ENCODE data around the gene WLS.
"Not testable (repeated sequence)": the region's sequence is repeated elsewhere in the genome, so short reads cannot be mapped to it uniquely, and the experiment has no call there.

Gene WLS

GRCh38 chr1:68201546-68202238 is 30.6 kb downstream of the WLS start:
- DNase-seq (ENCODE audit: low read depth in 2 of 3, low spot score in 1 of 3) = no peak

- DNase-seq (ENCODE audit: low read depth in 2 of 3, low spot score in 1 of 3) = no peak
Observed at GRCh38 chr1:68199603-68200002, 32.7 kb downstream of the WLS start.

GRCh38 chr1:68198752-68199151 is 33.6 kb downstream of the WLS start:
- DNase-seq (ENCODE audit: low read depth in 2 of 3, low spot score in 1 of 3) = no peak

GRCh38 chr1:68197891-68198290 is 34.4 kb downstream of the WLS start:
- DNase-seq (ENCODE audit: low read depth in 2 of 3, low spot score in 1 of 3) = no peak

DNA sequence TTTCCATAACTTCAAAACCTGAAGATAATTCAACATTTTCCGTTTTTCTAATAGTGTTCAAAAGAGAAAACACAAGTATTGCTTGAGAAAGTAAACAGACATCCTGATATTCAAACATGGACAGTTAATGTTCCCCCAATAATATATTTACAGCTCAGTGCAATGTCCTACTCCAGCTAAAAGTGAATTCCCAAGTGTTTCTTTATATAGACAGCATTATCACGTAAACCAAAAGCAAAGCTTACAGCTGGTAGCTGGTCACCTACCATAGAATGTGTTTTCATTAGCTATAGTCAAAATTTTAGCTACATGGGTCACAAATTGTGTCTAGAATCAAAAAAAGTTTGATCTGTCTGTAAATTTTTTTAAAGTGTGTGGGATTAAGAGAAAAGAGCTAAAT is 34.9 kb downstream of the WLS start:
- DNase-seq (ENCODE audit: low read depth in 2 of 3, low spot score in 1 of 3) = no peak

- no peak for DNase-seq (ENCODE audit: low read depth in 2 of 3, low spot score in 1 of 3)
Observed at GRCh38 chr1:68196676-68197075, 35.6 kb downstream of the WLS start.

GRCh38 chr1:68191717-68192116 is 40.6 kb downstream of the WLS start:
- no peak for DNase-seq (ENCODE audit: low read depth in 2 of 3, low spot score in 1 of 3)

- DNase-seq (ENCODE audit: low read depth in 2 of 3, low spot score in 1 of 3) = no peak
Observed at GRCh38 chr1:68188644-68189340, 43.5 kb downstream of the WLS start.

- no peak for DNase-seq (ENCODE audit: low read depth in 2 of 3, low spot score in 1 of 3)
Observed at GRCh38 chr1:68188060-68188538, 44.2 kb downstream of the WLS start.

DNA sequence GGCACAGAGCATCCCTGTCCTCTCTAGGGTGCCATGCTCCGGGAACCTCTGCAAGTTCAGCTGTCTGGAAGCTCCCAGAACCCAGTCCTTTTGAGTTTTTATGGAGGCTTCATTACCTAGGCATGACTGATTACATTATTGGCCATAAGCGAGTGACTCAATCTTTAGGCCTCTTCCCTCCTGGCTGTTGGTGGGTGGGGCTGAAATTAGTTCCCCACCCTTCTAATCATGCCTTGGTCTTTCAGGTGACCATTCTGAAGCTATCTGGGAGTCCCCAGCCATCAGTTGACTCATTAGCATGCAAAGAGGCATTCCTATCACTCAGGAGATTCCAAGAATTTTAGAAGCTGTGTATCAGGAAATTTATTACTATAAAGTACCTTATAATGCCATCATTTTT is 46.6 kb downstream of the WLS start:
- no peak for DNase-seq (ENCODE audit: low read depth in 2 of 3, low spot score in 1 of 3)

- no peak for DNase-seq (ENCODE audit: low read depth in 2 of 3, low spot score in 1 of 3)
Observed at GRCh38 chr1:68183895-68184294, 48.4 kb downstream of the WLS start.

- no peak for DNase-seq (ENCODE audit: low read depth in 2 of 3, low spot score in 1 of 3)
Observed at GRCh38 chr1:68181165-68181556, 51.2 kb downstream of the WLS start.

- DNase-seq (ENCODE audit: low read depth in 2 of 3, low spot score in 1 of 3) = no peak
Observed at GRCh38 chr1:68180441-68181164, 51.7 kb downstream of the WLS start.

DNA sequence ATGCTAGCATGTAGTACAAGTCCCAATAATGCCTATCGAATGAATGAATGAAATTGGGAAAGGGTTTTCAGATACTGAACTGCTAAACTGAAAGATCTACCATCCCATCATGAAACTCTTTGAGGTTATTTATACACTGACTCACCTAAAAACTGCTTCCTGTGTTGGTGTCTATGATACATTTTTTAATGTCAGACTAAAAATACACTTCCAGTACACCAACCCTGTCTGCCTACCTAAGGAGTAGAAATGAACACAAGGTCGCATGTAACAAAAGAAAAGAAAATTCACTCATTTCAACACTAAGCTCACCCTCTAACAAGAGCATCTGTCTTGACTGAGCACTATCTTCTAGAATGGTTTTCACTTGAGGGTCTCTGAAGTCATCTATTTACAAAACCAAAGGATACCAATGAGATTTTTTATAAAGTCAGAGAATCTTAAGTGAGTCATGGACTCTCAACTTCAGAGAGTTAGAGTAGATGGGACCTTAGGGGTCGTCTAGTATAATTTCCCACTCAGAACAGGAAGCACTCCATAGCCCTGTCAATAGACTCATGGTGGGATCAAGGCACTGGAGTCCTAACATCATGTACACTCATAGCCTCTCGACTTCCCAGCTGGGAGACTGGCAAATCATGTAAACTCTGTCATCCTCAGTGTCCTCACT is 53.4 kb downstream of the WLS start:
- DNase-seq (ENCODE audit: low read depth in 2 of 3, low spot score in 1 of 3) = no peak

DNA sequence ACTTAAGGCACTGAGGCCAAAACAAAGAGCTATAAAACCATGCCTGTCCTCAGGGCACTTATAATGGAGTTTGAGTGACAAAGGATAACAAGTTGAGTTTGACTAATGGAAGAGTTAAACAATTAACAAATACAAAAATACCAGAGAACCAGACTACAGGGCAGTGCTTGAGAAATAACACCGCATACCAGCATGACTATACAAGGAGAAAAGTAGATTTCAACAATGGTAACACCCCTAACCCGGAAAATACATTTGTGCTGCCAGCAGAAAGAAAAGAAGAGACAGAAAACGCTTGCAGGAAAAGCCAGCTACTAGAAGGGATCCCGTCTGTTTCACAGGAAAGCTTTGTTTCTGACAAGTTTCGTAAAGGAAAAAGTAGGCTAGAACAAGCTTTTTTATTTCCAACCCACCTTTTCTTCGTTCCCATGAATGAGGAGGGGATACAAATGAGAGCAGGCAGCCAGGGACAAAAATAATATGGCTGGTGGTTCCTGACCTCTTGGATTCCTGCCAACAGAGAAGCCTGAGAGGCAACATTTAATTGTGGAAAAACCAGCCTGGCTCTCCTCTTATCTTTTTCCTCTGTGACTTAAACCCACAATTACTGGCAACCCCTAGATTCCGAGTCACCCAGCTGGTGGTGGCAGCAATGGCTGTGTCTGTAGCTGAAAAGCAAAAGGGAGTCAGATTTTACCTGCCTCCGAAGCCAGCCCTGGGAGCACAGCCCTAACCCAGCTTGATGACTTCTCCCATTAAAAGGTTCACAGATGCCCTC is 56.5 kb downstream of the WLS start:
- no peak for DNase-seq (ENCODE audit: low read depth in 2 of 3, low spot score in 1 of 3)

DNA sequence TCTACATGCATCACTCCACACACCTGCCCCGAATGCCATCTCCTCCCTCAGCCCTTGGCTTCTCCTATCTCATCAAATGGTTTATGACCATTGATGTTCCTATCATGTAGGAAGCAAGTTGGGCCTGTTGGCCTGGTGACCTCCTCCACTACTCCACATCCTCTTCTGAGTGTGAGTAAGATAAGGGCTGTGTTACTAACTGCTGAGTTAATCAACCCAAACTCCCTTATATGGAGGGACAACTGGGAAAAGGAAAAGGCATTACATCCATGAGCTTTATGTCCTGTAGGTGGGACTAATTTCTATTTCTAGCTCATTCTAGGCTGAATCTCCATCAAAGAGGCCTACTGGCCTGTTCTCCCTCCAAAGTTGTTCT is 57.6 kb downstream of the WLS start:
- DNase-seq (ENCODE audit: low read depth in 2 of 3, low spot score in 1 of 3) = no peak

DNA sequence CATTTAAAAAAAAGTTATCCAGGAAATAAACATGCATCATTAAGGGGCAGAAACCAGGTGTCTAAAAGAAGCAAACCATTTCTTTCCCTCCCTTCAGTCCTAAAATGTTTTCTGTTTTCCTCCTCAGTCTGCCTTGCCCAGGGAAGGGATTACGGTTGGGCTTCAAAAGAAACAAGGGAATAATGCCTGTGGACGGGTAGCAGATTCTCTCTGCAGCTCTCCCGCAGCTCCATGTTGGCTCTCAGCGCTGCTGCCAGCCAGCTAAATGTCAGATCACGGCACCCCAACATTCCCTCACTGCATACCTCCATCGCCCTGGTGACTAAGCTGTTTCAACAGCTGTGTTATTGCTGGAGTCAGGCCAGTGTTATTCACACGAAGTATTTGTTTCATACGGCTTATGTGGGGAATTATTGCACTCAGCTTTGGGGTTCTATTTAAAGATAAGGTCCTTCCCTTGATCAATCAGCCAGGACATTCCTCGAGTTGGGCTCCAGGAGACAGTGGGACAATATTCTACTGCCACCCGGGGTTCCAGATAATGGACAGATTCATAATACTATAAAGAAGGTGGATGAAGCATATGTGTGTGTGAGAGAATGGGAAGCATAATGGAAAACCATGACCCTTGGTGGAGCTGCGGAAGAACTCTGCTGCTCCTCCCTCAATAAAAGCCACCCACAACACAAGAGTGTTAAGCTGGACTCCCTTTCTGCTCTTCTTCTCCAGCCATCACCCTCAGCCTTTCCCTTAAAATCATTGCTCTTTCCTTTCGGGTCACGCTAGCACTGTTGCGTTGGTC is 58.2 kb downstream of the WLS start:
- no peak for DNase-seq (ENCODE audit: low read depth in 2 of 3, low spot score in 1 of 3)

GRCh38 chr1:68173283-68173935 is 58.9 kb downstream of the WLS start:
- DNase-seq (ENCODE audit: low read depth in 2 of 3, low spot score in 1 of 3) = no peak

DNA sequence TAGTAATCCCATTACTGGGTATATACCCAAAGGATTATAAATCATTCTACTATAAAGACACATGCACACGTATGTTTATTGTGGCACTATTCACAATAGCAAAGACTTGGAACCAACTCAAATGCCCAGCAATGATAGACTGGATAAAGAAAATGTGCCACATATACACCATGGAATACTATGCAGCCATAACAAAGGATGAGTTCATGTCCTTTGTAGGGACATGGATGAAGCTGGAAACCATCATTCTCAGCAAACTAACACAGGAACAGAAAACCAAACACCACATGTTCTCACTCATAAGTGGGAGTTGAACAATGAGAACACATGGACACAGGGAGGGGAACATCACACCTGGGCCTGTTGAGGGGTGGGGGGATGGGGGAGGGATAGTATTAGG is 60.5 kb downstream of the WLS start:
- not testable (repeated sequence) for DNase-seq (ENCODE audit: low read depth in 2 of 3, low spot score in 1 of 3)
